Stimulated activated CD8-positive, alpha-beta memory T cell treated with anti-CD3 and anti-CD28 coated beads, Interleukin-4, amount 100 ng/mL, for 1 hour (primary cell): ENCODE measurements around the gene ZER1.

Experiments
- DNase-seq, 2 donors: peaks; one replicate each; pipeline ENCODE4 v3.0.0-alpha.2; 2020; ENCODE audit warnings: low read depth in 2 of 2, low spot score in 1 of 2

Gene ZER1

DNA sequence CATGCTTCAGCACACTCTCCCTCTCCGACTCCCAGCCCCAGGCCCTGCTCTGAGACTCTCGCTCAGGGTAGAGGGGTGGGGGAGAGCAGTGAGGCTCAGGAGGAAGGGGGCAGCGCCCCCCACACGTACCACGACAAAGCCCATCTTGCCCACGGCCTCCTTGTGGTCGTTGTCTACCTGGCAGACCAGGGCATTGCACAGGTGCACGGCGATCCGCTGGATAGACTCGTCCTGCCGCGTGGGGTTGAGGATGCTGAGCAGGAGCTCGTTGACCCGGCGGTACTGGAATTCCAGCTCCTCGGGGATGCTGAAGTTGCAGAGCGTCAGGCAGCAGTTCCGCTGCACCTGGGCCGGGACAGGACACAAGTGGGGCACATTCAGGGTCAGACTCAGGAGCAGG is 29.3 kb downstream of the ZER1 start:
- DNase-seq: no peak

DNA sequence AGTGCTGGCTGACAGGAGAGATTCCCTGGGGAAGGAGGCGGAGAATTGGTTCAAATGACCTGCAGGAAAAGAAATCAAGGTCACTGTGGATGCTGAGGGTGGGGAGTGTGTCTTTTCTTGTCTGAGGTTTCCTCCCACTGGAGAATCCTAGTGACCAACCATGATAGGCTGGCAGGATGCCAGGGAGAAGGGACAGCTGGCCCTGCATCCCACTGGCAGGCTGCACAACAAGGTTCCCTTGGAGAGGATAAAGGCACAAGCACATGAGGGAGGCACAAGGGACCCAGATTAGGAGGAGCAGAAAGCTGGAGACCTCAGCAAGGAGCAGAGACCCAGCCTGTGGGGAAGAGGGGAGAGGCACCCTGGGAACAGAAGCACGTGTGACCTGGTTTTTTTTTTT is 36.4 kb downstream of the ZER1 start:
- DNase-seq: no peak

DNA sequence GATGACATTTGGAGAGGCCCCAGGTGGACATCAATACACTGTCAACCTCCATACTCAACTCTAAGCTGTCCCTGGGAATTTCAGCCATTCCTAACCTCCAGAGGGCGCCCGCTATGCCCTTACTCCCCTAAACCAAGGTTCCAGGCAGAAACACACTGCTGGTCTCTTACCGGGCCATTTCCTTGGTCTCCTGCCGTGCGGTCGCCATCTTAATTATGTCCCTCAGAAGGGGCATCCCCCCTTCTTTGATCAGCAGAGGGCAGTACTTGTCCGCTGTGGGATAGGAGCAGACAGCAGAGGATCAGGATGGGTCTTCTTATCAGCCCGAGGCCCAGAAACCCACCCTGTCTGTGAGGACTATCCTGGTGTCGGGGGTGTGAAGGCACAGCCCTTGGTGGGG is 38.5 kb downstream of the ZER1 start:
- DNase-seq: no peak

DNA sequence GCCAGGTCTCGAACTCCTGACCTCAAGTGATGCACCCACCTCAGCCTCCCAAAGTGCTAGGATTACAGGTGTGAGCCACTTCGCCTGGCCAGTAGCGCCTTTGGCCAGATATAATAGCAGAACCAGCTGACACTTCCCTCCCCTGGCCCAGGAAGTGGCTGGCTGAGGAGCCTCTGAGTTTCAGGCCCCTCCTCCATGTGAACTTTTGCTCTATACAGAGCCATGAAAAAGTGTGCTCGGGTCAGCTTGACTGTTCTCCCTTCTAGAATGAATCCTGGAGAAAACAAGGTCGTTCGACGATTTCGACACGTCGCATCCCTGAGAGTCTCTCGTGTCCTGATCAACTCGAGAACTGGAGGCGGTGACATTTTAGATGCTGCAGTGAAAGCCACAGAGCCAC is 39.2 kb downstream of the ZER1 start:
- no peak for DNase-seq

DNA sequence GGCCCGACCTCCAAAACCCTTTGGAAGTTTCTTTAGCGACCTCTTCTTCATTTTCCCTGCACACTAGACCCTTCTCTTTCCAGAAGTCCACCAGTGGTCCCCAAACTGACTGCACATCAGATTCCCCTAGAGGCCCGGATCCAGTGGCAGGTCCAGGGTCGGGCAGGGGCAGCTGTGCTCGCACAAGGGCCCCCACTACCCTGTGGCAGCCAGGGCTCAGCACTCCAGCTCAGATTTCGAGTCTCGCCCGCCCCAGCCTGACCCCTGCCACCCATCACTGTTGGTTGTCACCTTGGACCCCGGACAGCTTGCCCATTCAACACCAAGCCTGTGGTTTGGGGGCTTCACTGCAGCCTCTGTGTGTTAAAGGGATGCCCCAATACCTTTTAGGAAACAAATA is 40.0 kb downstream of the ZER1 start:
- DNase-seq: no peak

DNA sequence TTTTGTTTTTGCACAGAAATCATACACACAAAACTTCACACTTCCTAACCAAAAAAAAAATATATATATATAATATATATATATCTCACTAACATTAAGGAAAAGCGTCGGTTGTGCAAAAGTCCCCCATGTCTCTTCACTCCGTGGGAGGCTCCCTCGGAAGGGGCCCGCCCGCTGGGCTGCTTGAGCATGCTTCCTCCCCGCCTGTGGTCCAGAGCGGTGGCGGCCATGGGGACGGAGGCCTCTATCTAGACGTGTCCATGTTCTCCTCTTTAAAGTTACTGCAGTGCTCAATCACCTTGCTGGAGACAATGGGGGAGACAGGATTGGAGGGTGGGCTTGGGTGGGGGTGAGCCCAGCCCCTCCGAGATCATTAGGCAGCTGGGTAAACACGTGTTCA is 40.6 kb downstream of the ZER1 start:
- no peak for DNase-seq

DNA sequence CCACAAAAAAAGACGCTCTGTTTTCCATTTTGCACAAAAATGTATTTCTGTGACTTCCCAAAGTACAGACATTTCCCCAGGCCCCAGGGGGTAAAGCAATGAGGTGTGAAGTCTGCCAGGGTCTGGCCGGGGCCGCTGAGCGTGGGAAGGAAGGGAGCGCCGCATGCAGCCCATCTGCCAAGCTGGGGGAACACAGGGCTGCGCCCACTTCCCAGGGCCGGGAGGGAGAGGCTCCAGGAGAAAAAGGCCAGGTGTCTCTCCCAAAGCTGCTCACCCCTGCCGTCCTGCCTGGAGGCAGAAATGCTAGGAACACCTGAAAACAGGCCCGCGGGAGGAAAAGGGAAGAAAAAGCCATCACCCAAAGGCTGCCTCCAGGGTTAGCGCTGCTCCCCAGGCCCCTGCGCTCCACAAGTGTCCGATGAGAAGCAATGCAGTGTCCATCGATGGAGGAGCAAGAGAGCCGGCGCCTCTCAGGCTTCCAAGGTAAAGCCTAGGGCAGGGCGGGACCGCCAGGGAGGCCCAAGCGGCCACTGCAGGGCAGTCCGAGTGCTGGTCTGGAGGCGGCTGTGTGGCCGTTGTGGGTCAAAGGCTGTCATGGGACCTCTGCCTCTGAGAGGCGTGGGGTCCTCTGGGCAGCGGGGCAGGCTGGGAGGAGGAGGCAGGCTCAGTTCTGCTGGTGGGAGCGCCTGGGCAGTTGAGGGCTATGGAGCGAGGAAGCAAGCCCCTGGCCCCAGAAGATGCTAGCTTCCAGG is 41.8 kb downstream of the ZER1 start:
- DNase-seq: no peak

DNA sequence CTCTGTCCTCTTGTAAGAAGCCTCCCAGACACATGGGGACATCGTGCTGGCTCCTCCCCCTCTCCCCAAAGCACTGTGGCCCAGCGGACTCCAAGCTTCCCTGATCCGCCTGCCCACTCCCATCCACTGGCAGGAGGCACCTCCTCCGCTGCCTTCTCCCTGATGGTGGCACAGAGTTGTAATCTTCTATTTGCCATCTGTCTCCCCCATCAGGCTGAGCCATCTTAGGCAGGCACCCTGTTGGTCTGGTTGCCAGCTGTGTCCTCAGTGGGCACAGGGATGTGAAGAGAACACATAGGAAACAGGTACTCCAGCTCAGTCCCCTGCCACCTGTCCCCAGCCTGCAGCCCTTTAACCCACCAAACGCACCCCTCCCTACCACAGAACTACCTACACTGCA is 42.4 kb downstream of the ZER1 start:
- no peak for DNase-seq

DNA sequence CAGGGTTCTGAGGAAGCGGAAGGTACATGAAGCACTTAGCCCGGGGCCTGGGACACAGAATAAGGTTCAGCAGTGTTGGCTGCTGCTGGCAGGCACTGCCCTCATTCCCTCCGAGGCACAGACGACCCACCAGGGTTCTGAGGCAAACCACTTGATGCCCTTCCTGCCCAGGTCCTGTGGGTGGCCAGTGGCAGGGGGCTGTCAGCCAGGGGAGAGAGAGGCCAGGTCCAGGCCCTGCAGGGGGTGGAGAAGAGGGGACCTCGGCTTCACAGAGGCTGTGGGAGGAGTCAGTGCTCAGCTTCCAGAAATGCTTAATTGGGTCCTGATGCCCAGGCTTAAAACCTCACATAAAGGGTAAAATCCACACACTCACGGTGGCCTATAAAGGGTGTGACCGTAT is 43.4 kb downstream of the ZER1 start:
- no peak for DNase-seq

DNA sequence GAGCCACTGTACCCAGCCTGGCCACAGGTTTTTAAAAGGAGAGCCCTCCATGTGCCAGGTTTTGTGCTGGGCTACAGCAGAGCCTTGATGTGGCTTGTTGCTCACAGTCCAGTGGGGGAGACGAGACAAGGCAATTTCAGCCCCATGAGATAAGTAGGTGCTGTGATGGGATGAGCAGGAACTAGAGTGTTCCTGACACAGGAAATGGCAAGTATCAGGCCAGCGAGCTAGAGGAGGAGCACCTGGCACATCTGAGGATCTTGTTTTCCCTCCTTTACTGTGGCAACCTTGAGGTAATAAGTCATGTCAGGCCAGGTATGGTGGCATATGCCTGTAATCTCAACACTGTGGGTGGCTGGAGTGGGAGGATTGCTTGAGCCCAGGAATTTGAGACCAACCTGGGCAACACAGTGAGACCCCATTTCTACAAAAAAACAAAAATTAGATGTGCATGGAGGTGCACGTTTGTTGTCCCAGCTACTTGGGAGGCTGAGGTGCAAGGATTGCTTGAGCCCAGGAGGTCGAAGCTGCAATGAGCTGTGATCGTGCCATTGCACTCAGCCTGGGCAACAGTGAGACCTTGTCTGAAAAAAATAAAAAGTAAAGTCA is 44.0 kb downstream of the ZER1 start:
- DNase-seq: no peak

DNA sequence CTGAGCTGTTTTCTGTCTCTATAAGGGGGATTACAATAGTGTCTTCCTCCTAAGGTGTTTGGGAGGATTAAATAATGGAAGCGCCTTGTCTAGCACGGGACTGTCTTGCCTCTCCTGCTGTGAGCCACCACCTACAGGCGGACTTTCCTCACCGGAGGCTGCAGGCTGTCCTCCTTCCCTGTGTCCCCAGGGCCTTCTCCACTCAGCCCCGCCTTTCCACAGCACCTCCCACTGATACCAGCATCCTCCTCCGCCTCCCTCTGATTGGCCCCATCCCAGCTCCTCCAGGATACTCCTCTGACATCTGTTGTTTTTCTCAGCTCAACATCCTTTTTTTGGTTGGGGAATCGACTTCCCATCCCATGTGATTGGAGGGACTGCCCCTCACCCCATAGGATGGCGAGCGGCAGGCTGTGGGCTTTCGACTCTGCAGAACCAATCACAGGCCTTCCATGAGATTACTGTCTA is 46.9 kb downstream of the ZER1 start:
- no peak for DNase-seq

DNA sequence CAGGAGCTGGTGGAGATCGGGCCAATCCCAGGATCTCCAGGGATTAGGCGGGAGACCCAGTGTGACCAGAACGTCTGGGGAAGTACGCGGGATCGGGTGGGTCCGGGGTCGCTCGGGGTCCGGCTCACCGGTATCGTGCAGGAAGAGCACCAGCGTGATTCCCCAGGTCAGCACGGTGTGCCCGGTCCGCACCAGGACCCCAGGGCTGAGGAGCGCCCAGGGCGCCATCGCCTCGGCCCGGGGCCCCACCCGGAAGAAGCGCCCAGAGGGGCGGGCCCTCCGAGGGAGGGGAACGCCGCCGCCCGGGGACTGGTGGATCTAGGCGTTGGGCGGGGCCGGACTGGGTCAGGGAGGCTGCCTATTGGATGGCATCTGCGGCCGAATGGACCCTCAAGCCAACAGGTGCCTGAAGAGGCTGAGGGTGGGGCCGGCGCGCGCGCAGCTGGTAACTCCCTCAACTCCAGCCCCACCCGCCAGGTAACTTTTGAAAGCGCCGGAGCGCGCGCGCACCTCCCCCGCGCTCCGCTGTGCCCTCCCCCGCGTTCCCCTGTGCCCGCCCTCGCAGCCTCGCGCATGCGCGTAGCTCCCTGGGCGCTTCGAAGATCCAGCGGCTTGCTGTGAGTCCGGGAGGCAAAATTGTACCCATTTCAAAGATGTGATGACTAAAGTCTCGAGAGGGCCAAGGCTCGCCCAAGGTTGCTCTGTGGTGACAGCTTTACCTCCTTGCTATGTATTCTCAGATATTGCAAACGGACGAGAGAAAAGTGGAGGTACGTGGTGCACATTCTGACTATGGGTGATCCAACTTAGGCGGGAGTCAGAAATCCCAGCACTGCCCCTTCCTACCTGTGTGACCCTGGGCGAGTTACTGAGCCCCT is 47.6 kb downstream of the ZER1 start, which contains the start of gene ZDHHC12:
Gene ZDHHC12 (minus strand): TSS at position 262 of the 878 bp plus-strand sequence. CDS start 34 bp downstream, at position 228.
- DNase-seq: peak; percentile 96 to 98

DNA sequence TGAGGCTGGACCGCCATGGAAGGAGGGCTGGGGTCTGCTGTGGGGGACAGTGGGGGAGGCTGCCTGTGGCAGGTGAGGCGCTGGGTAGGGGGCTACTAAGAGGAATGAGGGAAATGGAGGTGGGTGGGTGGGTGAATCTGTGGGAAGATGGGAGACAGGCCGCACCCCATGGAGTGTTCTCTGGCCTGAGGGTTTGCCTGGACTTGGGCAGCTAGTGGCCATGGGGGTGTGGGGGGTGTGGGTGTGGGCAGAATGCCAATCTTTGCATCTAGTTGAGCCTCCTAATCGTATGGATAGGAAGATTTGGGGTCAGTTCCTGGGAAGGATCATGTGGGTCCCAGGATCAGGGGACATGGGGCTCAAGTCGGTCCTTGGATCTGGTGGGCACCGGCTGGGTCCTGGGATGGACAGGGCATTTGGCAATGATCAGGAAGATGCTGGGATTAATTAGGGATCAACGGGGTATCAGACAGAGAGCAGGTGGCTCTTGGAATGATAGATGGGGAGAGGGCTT is 48.3 kb downstream of the ZER1 start:
- no peak for DNase-seq

DNA sequence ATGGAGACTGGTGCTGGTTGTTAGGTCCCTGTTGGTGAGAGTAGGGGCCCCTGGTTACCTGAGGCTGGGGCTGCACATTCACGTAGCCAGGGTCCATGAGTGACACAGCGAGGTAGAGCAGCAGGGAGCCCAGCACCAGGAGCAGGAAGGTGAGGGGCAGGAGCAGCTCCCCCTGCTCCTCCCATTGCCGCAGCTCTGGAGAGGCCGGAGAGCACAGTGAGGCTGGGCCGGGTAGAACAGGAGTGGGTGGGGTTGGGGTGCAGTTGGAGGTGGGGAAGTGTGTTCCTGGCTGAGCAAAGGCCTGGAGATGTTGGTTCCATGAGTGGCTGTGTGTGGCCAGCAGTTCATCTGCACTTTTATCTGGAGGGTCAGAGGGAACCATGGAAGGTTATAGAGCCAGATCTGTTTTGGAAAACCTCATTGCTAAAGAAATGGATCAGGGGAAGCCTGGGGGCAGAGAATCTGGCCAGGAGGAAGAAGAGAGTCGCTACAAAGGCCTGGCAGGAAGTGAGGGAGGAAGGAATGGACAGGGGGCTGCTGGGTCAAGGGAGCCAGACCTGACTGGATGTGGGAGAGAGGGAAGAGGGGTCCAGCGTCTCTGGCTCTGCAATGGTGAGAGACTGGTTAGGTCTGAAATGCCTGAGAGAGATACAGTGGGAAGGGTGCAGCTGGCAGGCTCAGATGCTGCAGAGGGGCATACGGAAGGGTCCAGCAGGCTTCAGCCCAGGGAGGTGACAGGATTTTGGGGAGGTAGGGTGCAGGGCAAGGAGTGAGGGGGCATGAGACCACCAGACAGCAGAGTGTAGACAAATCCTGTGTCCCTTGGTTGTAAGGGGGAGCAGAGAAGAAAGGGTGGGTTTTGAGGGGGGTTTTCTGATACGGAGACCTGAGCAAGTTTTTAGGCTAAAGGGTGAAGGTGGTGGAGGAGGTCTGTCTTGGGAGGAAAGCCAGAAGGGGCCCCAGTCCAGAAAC is 49.1 kb downstream of the ZER1 start:
- DNase-seq: no peak

DNA sequence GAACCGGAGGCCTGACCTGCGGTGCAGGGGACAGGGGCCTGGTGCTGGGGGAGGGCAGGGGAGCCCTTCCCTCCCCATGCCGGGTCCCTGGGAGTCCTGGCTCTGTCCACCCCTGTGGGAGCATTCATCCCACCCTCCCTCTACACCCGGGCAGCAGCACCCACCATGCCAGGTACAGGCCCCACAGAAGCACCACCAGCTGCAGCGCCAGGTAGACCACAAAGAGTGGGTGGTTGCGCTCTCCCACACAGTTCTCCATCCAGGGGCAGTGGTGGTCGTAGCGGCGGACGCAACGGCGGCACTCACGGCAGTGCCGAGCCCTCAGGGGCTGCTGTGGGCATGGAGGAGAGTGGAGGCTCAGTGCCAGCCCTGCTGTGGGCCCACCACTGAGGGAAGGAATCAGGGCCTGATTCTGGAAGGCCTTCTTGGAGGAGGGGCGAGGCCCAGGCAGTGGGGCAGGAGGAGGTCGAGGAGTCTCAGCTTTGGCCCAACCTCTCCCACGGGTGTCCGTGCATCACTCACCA is 50.2 kb downstream of the ZER1 start:
- no peak for DNase-seq

DNA sequence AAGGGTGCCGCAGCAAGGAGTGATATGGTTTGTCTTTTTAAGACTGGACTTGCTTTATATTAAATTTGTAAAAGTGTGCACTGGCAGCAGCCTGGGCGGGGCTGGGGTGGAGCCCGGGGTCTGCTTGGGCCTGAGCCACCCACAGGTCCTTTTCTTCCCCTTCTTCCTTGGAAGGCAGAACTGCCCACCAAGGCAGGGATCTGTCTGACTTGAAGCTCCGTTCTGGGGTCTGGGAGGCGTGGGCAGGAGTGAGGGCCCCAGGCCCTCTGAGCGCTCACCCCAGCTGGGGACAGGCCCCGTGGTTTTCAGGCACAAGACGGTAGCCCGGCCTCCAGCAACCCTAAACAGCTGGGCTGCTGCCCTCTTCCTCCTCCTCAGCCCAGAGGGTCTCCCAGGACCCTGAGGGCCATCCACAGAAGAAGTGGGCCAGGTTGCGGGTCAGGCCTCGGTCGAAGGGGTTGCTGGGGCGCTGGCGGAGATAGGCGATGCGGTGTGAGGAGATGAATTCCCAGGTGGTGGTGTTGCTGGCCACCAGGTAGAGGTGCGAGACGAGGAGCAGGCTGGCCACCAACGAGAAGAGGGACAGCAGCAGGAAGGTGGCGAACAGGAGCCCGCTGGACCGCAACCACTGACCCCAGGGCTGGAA is 50.8 kb downstream of the ZER1 start:
- DNase-seq: no peak

DNA sequence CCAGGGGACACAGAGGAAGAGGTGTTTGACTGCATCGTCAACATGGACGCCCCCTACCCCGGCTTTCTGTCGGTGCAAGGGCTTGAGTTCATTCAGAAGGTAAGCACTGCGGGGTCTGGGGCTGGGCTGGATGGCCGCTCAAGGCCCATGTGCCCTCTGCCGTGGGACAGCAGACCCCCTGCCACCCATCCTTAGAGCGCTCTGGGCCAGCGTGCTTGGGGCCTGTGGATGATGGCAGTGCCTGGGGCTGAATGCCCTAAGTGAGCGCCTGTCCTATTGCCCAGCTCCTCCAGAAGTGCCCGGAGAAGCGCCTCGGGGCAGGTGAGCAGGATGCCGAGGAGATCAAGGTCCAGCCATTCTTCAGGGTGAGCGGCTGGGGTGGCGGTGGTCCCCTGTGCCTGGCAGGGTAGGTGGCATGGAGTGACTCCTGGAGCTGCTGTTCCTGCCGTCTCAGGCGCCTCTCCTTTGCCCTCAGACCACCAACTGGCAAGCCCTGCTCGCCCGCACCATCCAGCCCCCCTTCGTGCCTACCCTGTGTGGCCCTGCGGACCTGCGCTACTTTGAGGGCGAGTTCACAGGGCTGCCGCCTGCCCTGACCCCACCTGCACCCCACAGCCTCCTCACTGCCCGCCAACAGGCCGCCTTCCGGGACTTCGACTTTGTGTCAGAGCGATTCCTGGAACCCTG is 51.7 kb downstream of the ZER1 start:
- no peak for DNase-seq

DNA sequence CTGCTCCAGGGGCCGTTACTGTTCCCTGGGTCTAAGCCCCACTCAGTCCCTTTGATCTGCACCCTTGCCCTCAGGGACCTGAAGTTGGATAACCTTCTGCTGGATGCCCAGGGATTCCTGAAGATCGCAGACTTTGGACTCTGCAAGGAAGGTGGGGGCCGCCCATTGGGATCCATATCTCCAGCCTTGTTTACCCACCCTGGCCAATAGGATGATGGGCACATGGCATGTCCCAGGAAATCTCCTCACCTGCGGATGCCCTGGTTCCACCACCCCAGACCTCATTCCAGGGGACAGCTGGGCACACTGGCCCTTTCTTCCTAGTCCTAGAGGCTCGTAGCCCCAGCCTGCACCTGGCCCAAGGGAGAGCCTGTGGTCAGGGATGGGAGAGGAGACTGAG is 53.3 kb downstream of the ZER1 start:
- DNase-seq: no peak

DNA sequence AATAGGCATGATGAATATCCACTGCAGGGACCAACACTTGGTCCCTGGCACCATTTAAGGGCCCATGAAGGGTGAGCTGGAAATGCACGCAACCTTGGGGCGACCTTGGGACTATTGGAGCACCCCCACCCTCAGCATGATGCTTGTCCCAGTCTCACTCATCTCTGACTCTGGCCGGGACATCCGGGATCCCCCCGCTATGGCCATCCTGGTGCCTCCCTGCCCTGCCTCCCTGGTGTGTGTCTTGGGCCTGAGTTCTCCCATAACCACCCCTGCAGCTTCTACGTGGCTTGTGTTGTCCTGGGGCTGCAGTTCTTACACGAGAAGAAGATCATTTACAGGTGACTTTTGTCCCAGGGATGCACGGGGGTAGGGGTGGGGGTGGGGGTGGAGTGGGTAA is 53.7 kb downstream of the ZER1 start:
- no peak for DNase-seq
